ENCODE results near the gene IQCN.

The IQCN gene

GRCh38 chr19:18304458-18305310 lies 30.4 kb upstream of the IQCN start:
- H3K4me3 ChIP-seq: peak overlapping the region; percentile 70
- DNase-seq (ENCODE audit: low spot score): peak; percentile 98
- H3K27ac ChIP-seq: peak overlapping the region; percentile 93 to 97
- TF ChIP-seq CTCF (IDR thresholded peaks at IDR 0.05): no peak

DNA sequence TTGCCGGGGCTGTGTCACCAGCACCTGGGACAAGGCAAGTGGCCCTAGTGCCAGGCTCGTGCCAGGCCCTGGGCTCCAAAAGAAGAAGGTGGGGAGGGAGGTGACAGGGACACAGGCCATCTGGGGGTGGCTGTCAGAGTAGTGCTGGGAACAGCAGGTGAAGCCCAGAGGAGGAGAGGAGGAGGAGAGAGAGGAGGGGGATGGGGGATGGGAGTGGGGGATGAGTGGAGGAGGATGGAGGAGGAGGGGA lies 29.9 kb upstream of the IQCN start:
- Histone ChIP-seq H3K27ac (peak overlapping the region; percentile 93 to 97), H3K4me3 (peak overlapping the region; percentile 70)
- no peak for TF ChIP-seq CTCF (IDR thresholded peaks at IDR 0.05)
- no peak for DNase-seq (ENCODE audit: low spot score)

- no peak for DNase-seq (ENCODE audit: low spot score)
- H3K27ac ChIP-seq: peak overlapping the region; percentile 93
- TF ChIP-seq CTCF (IDR thresholded peaks at IDR 0.05): no peak
Measured at GRCh38 chr19:18301718-18302111, 27.5 kb upstream of the IQCN start.

DNA sequence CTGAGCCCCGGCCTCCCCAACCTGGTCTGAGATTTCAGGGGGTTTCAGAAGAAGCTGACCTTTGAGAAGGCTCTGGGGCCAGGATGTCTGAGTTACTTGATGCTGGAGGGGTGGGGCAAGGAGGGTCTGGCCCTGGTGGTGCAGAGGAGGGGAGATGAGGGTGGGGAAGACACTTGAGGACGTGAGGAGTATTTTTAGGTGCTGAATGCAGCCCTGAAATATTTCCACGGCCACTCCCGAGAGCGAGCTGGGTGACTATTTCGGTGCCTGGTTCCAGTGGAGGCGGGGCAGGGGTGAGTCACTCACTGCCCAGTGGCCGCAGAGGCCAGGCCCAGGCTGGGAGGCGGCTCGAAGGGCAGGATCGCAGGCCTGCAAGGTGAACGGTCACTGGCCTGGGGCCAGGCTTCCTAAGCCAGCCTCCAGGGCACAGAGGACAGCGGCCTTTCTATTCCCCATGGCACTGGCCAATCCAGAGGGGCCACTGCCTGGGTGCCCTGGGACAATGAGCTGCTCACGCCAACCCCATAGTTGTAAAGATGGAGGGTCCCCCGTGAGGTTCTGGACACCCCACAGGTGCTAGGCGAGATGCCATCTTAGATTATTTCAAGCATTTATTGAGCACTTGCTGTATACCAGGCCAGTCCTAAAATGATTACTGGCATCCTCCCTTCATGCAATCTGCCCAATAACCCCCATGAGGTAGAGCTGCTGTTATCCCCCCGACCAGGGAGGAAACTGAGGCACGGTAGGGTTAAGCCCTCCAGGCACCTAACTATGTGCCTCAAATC lies 26.9 kb upstream of the IQCN start:
- H3K27ac ChIP-seq: peak overlapping the region; percentile 93

More at GRCh38 chr19:18301718-18302111, 27.5 kb upstream of the IQCN start:
- no peak overlapping the region for H3K4me3 ChIP-seq

GRCh38 chr19:18299654-18300053 lies 25.4 kb upstream of the IQCN start:
- Histone ChIP-seq H3K27ac (no peak overlapping the region), H3K4me3 (no peak overlapping the region)
- TF ChIP-seq CTCF (IDR thresholded peaks at IDR 0.05): no peak
- no peak for DNase-seq (ENCODE audit: low spot score)

More for the DNA sequence above, 26.9 kb upstream of the IQCN start:
- TF ChIP-seq CTCF (IDR thresholded peaks at IDR 0.05): no peak
- no peak overlapping the region for H3K4me3 ChIP-seq
- peak; percentile 94 for DNase-seq (ENCODE audit: low spot score)

- no peak for DNase-seq (ENCODE audit: low spot score)
- Histone ChIP-seq H3K4me3 (no peak overlapping the region), H3K27ac (peak overlapping the region in 1 of 2 donors; percentile 3)
- no peak for TF ChIP-seq CTCF (IDR thresholded peaks at IDR 0.05)
Measured at GRCh38 chr19:18298601-18299000, 24.3 kb upstream of the IQCN start.
